ENCODE measurements around the gene FBXL5.
"Not testable (repeated sequence)": the region's sequence is repeated elsewhere in the genome, so short reads cannot be mapped to it uniquely, and the experiment has no call there.

The FBXL5 gene

DNA sequence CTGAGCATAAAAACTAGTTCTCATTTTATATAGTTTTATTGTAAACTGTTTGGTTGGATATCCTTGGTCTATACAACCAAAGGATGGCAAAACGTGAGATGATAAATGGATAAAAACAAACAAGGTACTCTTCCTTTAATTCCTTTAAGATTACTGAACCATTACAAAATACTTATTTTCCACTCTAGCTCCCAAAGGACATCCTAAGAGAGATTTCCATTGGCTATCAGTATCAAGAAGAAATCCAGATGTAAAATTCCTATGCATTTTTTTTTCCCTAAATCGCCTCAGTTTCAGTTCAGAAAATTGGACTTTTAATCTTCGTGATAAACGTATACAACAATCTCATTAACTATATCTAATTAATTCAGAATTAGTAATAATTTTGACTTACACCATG lies 2.3 kb downstream of the FBXL5 start:
- no peak for DNase-seq (ENCODE audit: extremely low read depth in 1 of 2, low read depth in 1 of 2)

DNA sequence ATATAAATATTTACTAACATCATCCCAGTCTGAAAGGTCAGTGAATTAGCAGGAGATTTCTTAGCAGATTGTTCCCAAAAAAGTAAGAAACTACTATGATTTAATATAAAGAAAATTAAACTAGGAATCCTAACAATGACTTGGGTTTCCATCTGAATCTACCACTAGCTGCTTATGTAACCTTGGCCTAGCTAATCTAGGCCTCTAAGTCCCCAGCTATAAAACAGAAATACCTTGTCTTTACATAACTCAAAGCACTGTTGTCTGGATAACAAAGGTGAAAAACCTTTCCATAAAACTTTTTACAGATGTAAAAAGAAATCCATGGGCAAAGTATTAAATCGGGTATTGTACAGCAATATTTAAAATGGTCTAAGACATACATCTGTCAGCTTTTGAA lies 3.0 kb downstream of the FBXL5 start:
- DNase-seq (ENCODE audit: extremely low read depth in 1 of 2, low read depth in 1 of 2), result no peak

DNA sequence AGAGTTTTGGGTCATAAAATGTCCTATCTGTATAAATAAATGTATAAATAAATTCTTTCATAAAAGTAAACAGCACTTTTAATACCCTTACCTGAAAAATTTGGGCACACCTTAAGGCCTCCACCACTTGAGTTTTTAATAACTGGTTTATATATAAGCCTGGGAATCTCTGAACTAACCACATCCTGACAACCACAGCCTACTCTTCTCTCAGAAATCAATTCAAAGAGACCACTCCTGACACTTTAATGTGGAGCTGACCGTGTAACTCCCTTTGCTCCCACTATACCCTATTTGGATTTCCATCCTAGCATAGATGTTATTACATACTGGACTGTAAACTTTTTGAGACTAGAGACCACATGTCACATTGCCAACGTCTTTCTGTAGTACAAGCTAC lies 3.5 kb downstream of the FBXL5 start:
- DNase-seq (ENCODE audit: extremely low read depth in 1 of 2, low read depth in 1 of 2), result no peak

- DNase-seq (ENCODE audit: extremely low read depth in 1 of 2, low read depth in 1 of 2), result peak in 1 of 2 donors; percentile 35
Observed at GRCh38 chr4:15649914-15650545, 5.1 kb downstream of the FBXL5 start.

DNA sequence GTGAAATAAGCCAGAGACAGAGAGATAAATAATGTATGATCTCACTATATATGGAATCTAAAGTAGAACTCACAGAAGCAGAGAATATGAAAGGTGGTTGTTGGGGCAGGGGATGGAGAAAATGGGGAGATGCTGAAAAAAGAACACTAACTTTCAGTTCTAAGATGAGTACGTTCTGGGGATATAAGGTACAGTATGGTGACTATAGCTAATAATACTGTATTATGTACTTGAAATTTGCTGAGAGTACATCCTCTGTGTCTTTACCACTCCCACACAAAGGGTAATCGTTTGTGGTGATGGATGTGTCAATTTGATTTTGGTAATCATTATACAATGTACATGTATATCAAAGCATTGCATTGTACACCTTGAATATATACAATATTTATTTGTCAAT lies 6.6 kb downstream of the FBXL5 start:
- DNase-seq (ENCODE audit: extremely low read depth in 1 of 2, low read depth in 1 of 2), result no peak

DNA sequence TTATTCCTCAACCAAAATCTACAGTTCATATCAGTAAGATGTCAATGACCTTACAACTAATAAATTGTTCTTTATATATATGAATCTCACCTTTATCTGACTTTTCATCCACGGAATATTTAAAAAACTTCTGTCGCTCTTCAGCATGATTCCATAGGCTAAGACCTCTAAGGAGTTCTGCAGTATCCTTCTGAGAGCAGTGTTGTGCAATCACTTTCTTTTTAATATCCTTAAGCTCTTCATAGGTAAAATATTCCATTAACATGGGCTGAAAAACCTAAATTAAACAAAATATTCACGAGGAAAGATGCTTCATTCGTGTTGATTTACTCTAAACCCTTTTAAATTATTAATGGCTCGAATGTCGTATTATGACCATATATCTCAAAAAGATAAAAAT lies 16.7 kb downstream of the FBXL5 start:
- no peak for DNase-seq (ENCODE audit: extremely low read depth in 1 of 2, low read depth in 1 of 2)

- no peak for DNase-seq (ENCODE audit: extremely low read depth in 1 of 2, low read depth in 1 of 2)
Observed at GRCh38 chr4:15636818-15637217, 18.3 kb downstream of the FBXL5 start.

DNA sequence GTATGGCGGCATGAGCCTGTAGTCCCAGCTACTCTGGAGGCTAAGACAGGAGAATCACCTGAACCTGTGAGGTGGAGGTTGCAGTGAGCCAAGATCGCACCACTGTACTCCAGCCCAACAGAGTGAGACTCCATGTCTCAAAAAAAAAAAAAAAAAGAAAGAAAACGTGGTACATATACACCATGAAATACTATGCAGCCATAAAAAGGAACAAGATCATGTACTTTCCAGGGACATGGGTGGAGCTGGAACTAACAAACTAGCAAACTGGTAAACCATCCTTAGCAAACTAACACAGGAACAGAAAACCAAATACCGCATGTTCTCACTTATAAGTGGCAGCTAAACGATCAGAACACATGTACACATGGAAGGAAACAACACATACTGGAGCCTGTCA lies 37.8 kb downstream of the FBXL5 start:
- not testable (repeated sequence) for DNase-seq (ENCODE audit: extremely low read depth in 1 of 2, low read depth in 1 of 2)

DNA sequence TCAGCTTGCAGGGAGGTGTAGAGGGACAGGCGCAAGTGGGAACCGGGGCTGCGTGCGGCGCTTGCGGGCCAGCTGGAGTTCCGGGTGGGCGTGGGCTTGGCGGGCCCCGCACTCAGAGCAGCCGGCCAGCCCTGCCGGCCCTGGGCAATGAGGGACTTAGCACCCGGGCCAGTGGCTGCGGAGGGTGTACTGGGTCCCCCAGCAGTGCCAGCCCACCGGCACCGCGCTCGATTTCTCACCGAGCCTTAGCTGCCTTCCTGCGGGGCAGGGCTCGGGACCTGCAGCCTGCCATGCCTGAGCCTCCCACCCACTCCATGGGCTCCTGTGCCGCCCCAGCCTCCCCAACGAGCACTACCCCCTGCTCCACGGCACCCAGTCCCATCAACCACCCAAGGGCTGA lies 40.3 kb downstream of the FBXL5 start:
- not testable (repeated sequence) for DNase-seq (ENCODE audit: extremely low read depth in 1 of 2, low read depth in 1 of 2)

DNA sequence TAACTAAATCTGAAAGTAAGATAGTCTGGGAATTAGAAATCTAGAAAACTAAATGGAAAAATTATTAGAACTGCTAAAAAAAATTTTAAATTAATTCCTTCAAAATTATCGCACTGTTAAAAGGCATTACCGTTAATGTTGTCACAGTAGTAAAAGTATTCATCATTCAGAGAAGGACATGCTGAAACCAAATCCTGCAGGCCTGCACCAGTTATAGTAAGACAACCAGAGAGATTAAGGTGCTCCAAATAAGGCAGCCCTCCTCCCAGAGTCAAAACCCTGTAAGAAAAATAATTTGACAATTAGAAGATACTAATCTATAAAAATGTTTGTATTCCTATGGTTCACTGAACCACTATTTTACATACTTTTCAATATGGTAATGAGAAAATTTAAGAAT lies 43.0 kb downstream of the FBXL5 start:
- no peak for DNase-seq (ENCODE audit: extremely low read depth in 1 of 2, low read depth in 1 of 2)

DNA sequence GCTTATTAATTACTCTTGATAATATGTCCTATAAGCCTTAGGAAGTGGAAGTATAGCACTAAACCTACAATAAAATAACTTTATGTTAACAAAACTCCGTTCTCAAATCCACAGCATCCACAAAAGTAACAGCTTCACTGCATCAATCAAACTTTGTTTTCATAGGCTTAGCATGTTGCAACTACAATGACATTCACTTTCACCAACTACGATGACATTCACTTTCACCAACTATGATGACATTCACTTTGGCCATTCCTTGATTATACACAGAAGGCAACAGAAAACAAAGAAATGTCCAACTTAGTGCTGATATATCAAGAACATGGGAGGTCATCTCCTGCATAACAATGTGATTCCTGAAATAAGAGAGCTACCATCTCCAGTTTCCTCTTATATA lies 44.3 kb downstream of the FBXL5 start:
- DNase-seq (ENCODE audit: extremely low read depth in 1 of 2, low read depth in 1 of 2), result no peak

DNA sequence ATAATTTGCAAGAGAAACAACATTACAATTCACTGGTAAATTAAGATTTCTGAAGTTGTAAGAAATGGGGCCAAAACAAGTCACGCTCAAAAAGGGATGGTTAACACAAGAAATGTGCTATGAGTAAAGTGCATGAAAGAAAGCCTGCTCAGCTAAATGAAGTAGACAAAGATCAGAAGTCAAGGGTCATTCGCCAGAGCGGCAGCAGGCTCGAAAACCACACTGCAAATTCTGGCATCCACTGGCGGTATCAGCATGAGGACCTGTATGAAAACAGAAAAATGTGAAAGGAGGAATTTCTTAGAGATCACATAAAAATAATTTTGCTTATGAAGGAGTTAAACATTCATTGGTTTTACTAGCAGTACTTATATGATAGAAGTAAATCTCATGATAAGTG lies 49.6 kb downstream of the FBXL5 start:
- DNase-seq (ENCODE audit: extremely low read depth in 1 of 2, low read depth in 1 of 2), result no peak

- no peak for DNase-seq (ENCODE audit: extremely low read depth in 1 of 2, low read depth in 1 of 2)
Observed at GRCh38 chr4:15601862-15602261, 53.3 kb downstream of the FBXL5 start.

- no peak for DNase-seq (ENCODE audit: extremely low read depth in 1 of 2, low read depth in 1 of 2)
Observed at GRCh38 chr4:15600176-15600575, 55.0 kb downstream of the FBXL5 start.

GRCh38 chr4:15598644-15599043 lies 56.5 kb downstream of the FBXL5 start:
- DNase-seq (ENCODE audit: extremely low read depth in 1 of 2, low read depth in 1 of 2), result no peak

- DNase-seq (ENCODE audit: extremely low read depth in 1 of 2, low read depth in 1 of 2), result no peak
Observed at GRCh38 chr4:15592799-15593198, 62.4 kb downstream of the FBXL5 start.

- DNase-seq (ENCODE audit: extremely low read depth in 1 of 2, low read depth in 1 of 2), result no peak
Observed at GRCh38 chr4:15587649-15588048, 67.5 kb downstream of the FBXL5 start.

- no peak for DNase-seq (ENCODE audit: extremely low read depth in 1 of 2, low read depth in 1 of 2)
Observed at GRCh38 chr4:15586066-15586465, 69.1 kb downstream of the FBXL5 start.

- DNase-seq (ENCODE audit: extremely low read depth in 1 of 2, low read depth in 1 of 2), result no peak
Observed at GRCh38 chr4:15585331-15585730, 69.8 kb downstream of the FBXL5 start.

DNA sequence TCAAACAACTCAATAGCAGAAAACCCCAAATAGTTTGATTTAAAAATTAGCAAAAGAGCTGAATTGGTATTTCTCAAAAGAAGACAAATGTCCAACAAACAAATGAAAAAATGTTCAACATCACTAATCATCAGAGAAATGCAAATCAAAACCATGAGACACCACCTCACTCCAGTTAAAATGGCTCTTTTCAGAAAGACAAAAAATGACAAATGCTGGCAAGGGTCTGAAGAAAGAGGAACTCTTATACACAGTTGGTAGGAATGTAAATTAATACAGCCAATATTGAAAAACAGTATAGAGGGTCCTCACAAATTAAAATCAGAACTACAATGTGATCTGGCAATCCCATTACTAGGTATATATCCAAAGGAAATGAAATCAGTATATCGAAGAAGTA lies 70.4 kb downstream of the FBXL5 start:
- DNase-seq (ENCODE audit: extremely low read depth in 1 of 2, low read depth in 1 of 2), result no peak

- DNase-seq (ENCODE audit: extremely low read depth in 1 of 2, low read depth in 1 of 2), result no peak
Observed at GRCh38 chr4:15577508-15577907, 77.6 kb downstream of the FBXL5 start.

- DNase-seq (ENCODE audit: extremely low read depth in 1 of 2, low read depth in 1 of 2), result no peak
Observed at GRCh38 chr4:15575966-15576365, 79.2 kb downstream of the FBXL5 start.

- DNase-seq (ENCODE audit: extremely low read depth in 1 of 2, low read depth in 1 of 2), result no peak
Observed at GRCh38 chr4:15569746-15570145, 85.4 kb downstream of the FBXL5 start.
